Measurements from ENCODE around the gene TMSB15B.
"Not testable (repeated sequence)": the region's sequence is repeated elsewhere in the genome, so short reads cannot be mapped to it uniquely, and the experiment has no call there.

The TMSB15B gene

DNA sequence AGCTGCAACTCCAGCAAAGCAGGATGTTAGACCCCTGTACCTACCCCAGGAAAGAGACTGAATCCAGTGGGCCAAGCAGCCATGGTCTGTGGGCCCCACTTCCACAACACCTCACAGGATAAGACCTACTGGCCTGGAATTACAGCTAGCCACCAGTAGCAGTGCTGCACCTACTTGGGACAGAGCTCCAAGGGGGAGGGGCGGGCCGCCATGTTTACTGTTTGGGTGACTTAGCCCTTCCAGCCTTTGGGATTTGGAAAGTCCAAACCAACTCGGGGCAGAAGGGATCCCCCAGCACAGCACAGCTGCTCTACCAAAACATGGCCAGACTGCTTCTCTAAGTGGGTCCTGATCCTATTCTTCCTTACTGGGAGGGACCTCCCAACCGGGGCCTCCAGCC, 9.1 kb upstream of the TMSB15B start:
- no peak overlapping the region for H3K4me3 ChIP-seq (ENCODE audit: low read depth in 1 of 2, low read length in 1 of 2)
- H3K27me3 ChIP-seq = no peaks in the 10 kb centered on the region
- no peak for TF ChIP-seq CTCF (IDR thresholded peaks at IDR 0.05)
- H3K27ac ChIP-seq = no peak overlapping the region
- H3K36me3 ChIP-seq = no peaks in the 10 kb centered on the region
- H3K4me1 ChIP-seq (ENCODE audit: control insufficient read depth in 1 of 2, insufficient read depth in 1 of 2, low read depth in 1 of 2, low read length in 1 of 2) = no peaks in the 10 kb centered on the region
- no peaks in the 10 kb centered on the region for H3K9me3 ChIP-seq

GRCh38 chrX:103954259-103954658, 8.2 kb upstream of the TMSB15B start:
- Histone ChIP-seq H3K27me3 (no peaks in the 10 kb centered on the region), H3K36me3 (no peaks in the 10 kb centered on the region), H3K4me3 (ENCODE audit: low read depth in 1 of 2, low read length in 1 of 2) (no peak overlapping the region), H3K4me1 (ENCODE audit: control insufficient read depth in 1 of 2, insufficient read depth in 1 of 2, low read depth in 1 of 2, low read length in 1 of 2) (no peaks in the 10 kb centered on the region), H3K27ac (no peak overlapping the region), H3K9me3 (no peaks in the 10 kb centered on the region)
- TF ChIP-seq CTCF (IDR thresholded peaks at IDR 0.05) = no peak

DNA sequence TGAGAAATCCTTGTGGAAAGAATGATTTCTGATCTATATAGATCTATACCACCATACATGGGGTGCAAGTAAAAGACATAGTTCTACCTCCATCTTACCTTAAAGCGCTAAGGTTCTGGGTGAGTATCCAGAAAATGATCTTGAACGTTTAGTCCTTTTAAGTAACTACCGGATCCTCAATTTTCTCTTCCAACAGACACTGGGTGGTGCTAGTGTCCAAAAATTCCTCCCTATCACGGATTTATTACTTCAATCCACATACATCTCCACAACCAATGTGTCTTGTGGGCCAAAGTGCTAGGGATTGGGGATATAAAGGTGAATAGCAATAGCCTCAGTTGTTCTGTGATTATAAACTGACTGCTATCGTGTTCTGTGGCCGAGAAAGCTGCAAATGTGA, 1.8 kb upstream of the TMSB15B start:
- H3K27me3 ChIP-seq; H3K4me1 ChIP-seq (ENCODE audit: control insufficient read depth in 1 of 2, insufficient read depth in 1 of 2, low read depth in 1 of 2, low read length in 1 of 2); H3K4me3 ChIP-seq (ENCODE audit: low read depth in 1 of 2, low read length in 1 of 2); H3K27ac ChIP-seq; H3K9me3 ChIP-seq; H3K36me3 ChIP-seq: not testable (repeated sequence)

- not testable (repeated sequence) for H3K27me3 ChIP-seq; H3K4me3 ChIP-seq (ENCODE audit: low read depth in 1 of 2, low read length in 1 of 2); H3K27ac ChIP-seq; H3K36me3 ChIP-seq; H3K9me3 ChIP-seq; H3K4me1 ChIP-seq (ENCODE audit: control insufficient read depth in 1 of 2, insufficient read depth in 1 of 2, low read depth in 1 of 2, low read length in 1 of 2)
These were observed 21.1 kb downstream of the TMSB15B start for GRCh38 chrX:103983508-103983907.

- Histone ChIP-seq H3K36me3 (no peaks in the 10 kb centered on the region), H3K4me1 (ENCODE audit: control insufficient read depth in 1 of 2, insufficient read depth in 1 of 2, low read depth in 1 of 2, low read length in 1 of 2) (no peaks in the 10 kb centered on the region), H3K27me3 (no peaks in the 10 kb centered on the region), H3K4me3 (ENCODE audit: low read depth in 1 of 2, low read length in 1 of 2) (no peak overlapping the region), H3K27ac (no peak overlapping the region), H3K9me3 (no peaks in the 10 kb centered on the region)
- no peak for TF ChIP-seq CTCF (IDR thresholded peaks at IDR 0.05)
These were observed 36.8 kb downstream of the TMSB15B start for GRCh38 chrX:103999234-103999633.

DNA sequence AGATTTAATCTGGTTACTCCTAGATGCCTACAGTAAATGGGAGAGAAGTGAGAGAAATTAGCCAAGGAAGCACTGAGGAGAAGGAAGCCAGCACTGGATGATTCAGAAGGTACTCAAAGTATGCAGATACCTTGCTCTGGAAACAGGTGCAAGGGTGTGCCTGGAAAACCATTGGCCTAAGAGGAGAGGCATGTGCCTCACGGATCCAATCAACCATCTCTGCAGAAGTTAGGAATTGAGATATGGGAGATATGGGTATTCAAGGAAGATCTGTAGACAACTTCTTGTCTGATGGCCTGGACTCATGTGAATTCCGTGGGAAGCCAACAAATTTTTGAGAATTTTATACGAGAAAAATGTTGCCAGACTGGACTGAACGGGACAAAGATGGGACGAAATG, 46.4 kb downstream of the TMSB15B start:
- no peaks in the 10 kb centered on the region for H3K9me3 ChIP-seq
- H3K27me3 ChIP-seq = no peaks in the 10 kb centered on the region
- no peaks in the 10 kb centered on the region for H3K4me1 ChIP-seq (ENCODE audit: control insufficient read depth in 1 of 2, insufficient read depth in 1 of 2, low read depth in 1 of 2, low read length in 1 of 2)
- H3K36me3 ChIP-seq = no peaks in the 10 kb centered on the region
- no peak for TF ChIP-seq CTCF (IDR thresholded peaks at IDR 0.05)
- H3K27ac ChIP-seq = no peak overlapping the region
- H3K4me3 ChIP-seq (ENCODE audit: low read depth in 1 of 2, low read length in 1 of 2) = no peak overlapping the region

DNA sequence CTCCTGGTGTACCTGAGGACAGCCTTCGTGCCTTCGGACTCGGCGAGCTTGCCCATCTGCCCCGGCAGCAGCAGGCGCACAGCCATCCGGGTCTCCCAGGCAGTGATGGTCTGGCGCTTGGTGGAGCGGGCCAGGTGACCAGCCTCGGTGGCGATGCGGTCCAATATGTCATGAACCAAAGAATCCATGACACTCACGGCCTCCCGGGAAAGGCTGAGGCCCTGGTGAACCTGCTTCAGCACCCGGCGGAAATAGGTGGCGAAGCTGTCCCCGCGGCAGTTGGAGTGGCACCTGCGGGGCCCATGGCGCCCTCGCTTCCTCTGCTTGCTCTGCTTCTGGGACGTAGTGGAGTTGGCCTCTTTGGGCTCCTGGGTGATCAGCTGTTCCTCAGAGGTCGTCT, 50.7 kb downstream of the TMSB15B start:
- H3K27ac ChIP-seq = no peak overlapping the region
- no peaks in the 10 kb centered on the region for H3K4me1 ChIP-seq (ENCODE audit: control insufficient read depth in 1 of 2, insufficient read depth in 1 of 2, low read depth in 1 of 2, low read length in 1 of 2)
- no peak overlapping the region for H3K4me3 ChIP-seq (ENCODE audit: low read depth in 1 of 2, low read length in 1 of 2)
- no peaks in the 10 kb centered on the region for H3K27me3 ChIP-seq
- H3K36me3 ChIP-seq = no peaks in the 10 kb centered on the region
- no peaks in the 10 kb centered on the region for H3K9me3 ChIP-seq
- no peak for TF ChIP-seq CTCF (IDR thresholded peaks at IDR 0.05)
